Stimulated activated naive CD4-positive, alpha-beta T cell treated with Interleukin-2 at 50 U/mL for 16 hours (primary cell): ENCODE results near the gene BRCA2.
"Not testable (repeated sequence)": the region's sequence is repeated elsewhere in the genome, so short reads cannot be mapped to it uniquely, and the experiment has no call there.

ENCODE experiments used
- DNase-seq: peaks from one replicate; lab custom pipeline; 2025; lab: John Stamatoyannopoulos, UW

The BRCA2 gene

GRCh38 chr13:32311188-32311897 lies 4.0 kb upstream of the BRCA2 start:
- no peak for DNase-seq

GRCh38 chr13:32314271-32315237 lies 754 bp upstream of the BRCA2 start:
- peak; percentile 50 for DNase-seq

GRCh38 chr13:32316028-32316339 lies 676 bp downstream of the BRCA2 start:
- DNase-seq = no peak

- no peak for DNase-seq
These were observed 1.2 kb downstream of the BRCA2 start for GRCh38 chr13:32316501-32316900.

GRCh38 chr13:32317716-32318465 lies 2.6 kb downstream of the BRCA2 start:
- no peak for DNase-seq

- DNase-seq = no peak
These were observed 5.2 kb downstream of the BRCA2 start for GRCh38 chr13:32320528-32320927.

GRCh38 chr13:32323912-32324311 lies 8.6 kb downstream of the BRCA2 start:
- DNase-seq = no peak

- DNase-seq = no peak
These were observed 15.1 kb downstream of the BRCA2 start for GRCh38 chr13:32330441-32330840.

GRCh38 chr13:32334671-32335070 lies 19.4 kb downstream of the BRCA2 start:
- no peak for DNase-seq

GRCh38 chr13:32340914-32341313 lies 25.6 kb downstream of the BRCA2 start:
- DNase-seq = no peak

GRCh38 chr13:32347651-32348050 lies 32.3 kb downstream of the BRCA2 start:
- DNase-seq = no peak

GRCh38 chr13:32350839-32351441 lies 35.6 kb downstream of the BRCA2 start:
- DNase-seq = not testable (repeated sequence)

GRCh38 chr13:32354040-32354439 lies 38.7 kb downstream of the BRCA2 start:
- no peak for DNase-seq

GRCh38 chr13:32355935-32356334 lies 40.6 kb downstream of the BRCA2 start:
- DNase-seq = not testable (repeated sequence)

GRCh38 chr13:32362574-32362973 lies 47.3 kb downstream of the BRCA2 start:
- no peak for DNase-seq

GRCh38 chr13:32370805-32371204 lies 55.5 kb downstream of the BRCA2 start:
- DNase-seq = no peak

GRCh38 chr13:32376642-32377415 lies 61.5 kb downstream of the BRCA2 start:
- DNase-seq = no peak

- DNase-seq = no peak
These were observed 62.7 kb downstream of the BRCA2 start for GRCh38 chr13:32378012-32378411.

- no peak for DNase-seq
These were observed 66.2 kb downstream of the BRCA2 start for GRCh38 chr13:32381539-32381938.

- no peak for DNase-seq
These were observed 68.7 kb downstream of the BRCA2 start for GRCh38 chr13:32383836-32384618.

GRCh38 chr13:32384702-32385101 lies 69.4 kb downstream of the BRCA2 start:
- no peak for DNase-seq
